Cardiac fibroblast (primary cell): ENCODE results near the gene NOP9.

ENCODE experiments used
- DNase-seq, 2 donors: peaks; one replicate each; pipeline versions ENCODE4 v3.0.0 to v3.0.0-alpha.2; 2010; ENCODE audit warnings: low read depth in 2 of 2
- H3K4me3 ChIP-seq, 2 donors: replicated peaks in 1 of 2; 1 replicate in 1 of 2; 2 replicates in 1 of 2; pipeline ENCODE4 v1.5.1; 2011; ENCODE audit warnings: low read depth in 2 of 2, low read length in 2 of 2, mild to moderate bottlenecking in 2 of 2, moderate library complexity in 1 of 2
- CTCF ChIP-seq: IDR thresholded peaks from one replicate; pipeline ENCODE4 v1.5.1; 2011; ENCODE audit warnings: low read depth, mild to moderate bottlenecking, low read length, inconsistent platforms

The NOP9 gene

GRCh38 chr14:24299255-24300191 lies at the start of gene NOP9, which contains the start of gene DHRS1:
Gene NOP9, plus strand, starts transcription at chr14:24299850. Its CDS starts 105 bp downstream, at chr14:24299955.
Gene DHRS1, minus strand, starts transcription at chr14:24299780. Its CDS starts 674 bp downstream, at chr14:24299106.
- no peak for TF ChIP-seq CTCF
- DNase-seq = peak; percentile 87 to 91

DNA sequence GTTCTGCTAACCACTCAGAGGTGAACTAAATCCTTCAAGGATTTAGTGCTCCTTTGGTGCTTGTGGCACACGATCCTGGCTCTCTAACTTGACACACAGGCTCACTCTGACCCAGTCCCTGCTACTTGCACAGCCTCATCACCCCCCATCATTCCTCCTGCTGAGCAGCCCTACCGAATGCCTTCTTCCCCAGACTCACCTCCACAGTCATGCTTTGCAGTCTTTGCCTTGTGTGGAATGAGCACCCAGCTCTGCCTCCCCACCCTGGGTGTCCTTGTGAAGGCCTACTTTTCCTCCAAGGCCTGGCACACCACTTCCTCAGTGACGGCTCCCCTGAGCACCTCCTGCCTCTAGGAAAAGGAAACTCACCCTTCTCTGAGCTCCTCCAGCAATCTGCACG lies 49.3 kb upstream of the NOP9 start:
- no peak overlapping the region for H3K4me3 ChIP-seq
- DNase-seq = no peak
- no peak for TF ChIP-seq CTCF

More at GRCh38 chr14:24299255-24300191, at the start of gene NOP9, which contains the start of gene DHRS1:
- peak within 1 kb of the TSS; percentile 63 to 100 for H3K4me3 ChIP-seq

GRCh38 chr14:24251880-24252288 lies 47.8 kb upstream of the NOP9 start:
- peak; percentile 31 for TF ChIP-seq CTCF
- peak in 1 of 2 donors; percentile 72 for DNase-seq

GRCh38 chr14:24252289-24253124 lies 47.1 kb upstream of the NOP9 start:
- DNase-seq = no peak
- H3K4me3 ChIP-seq = no peak overlapping the region
- TF ChIP-seq CTCF = no peak

More at GRCh38 chr14:24251880-24252288, 47.8 kb upstream of the NOP9 start:
- no peak overlapping the region for H3K4me3 ChIP-seq

- no peak for TF ChIP-seq CTCF
- H3K4me3 ChIP-seq = no peak overlapping the region
- DNase-seq = no peak
Observed at GRCh38 chr14:24253936-24254335, 45.7 kb upstream of the NOP9 start.

GRCh38 chr14:24254630-24255392 lies 44.8 kb upstream of the NOP9 start:
- H3K4me3 ChIP-seq = no peak overlapping the region
- DNase-seq = no peak
- TF ChIP-seq CTCF = no peak
